HepG2 (cell line): ENCODE results near the gene SPAG6.

Source experiments
- ASH2L ChIP-seq: fragments of 300-600, 200-600 bp; sonication (generic); IDR thresholded peaks from 2 replicates; pipeline ENCODE4 v1.7.0; 2017; ENCODE audit warnings: low read depth, mild to moderate bottlenecking, moderate library complexity, mixed read lengths, low read length; ENCODE audit not compliant: insufficient read length
- GFI1 ChIP-seq: sonication (generic); formaldehyde crosslinking; IDR thresholded peaks from 2 replicates; pipeline ENCODE4 v1.5.0; 2020; ENCODE audit warnings: missing genetic modification reagents, mild to moderate bottlenecking, borderline replicate concordance
- MTF1 ChIP-seq: sonication (generic); formaldehyde crosslinking; IDR thresholded peaks from 2 replicates; pipeline ENCODE4 v1.5.0; 2020; ENCODE audit warnings: missing genetic modification reagents
- MXD4 ChIP-seq: IDR thresholded peaks from 2 replicates; pipeline ENCODE4 v1.6.1; 2016; ENCODE audit warnings: mild to moderate bottlenecking, missing biosample characterization, missing genetic modification reagents
- RBAK ChIP-seq: sonication (generic); formaldehyde crosslinking; IDR thresholded peaks from 2 replicates; pipeline ENCODE4 v1.5.1; 2020; ENCODE audit warnings: mild to moderate bottlenecking, missing genetic modification reagents
- SPEN ChIP-seq: sonication (generic); formaldehyde crosslinking; IDR thresholded peaks from 2 replicates; pipeline ENCODE4 v1.5.1; 2020; ENCODE audit warnings: low read depth, mild to moderate bottlenecking, missing genetic modification reagents
- ZNF263 ChIP-seq: sonication (generic); formaldehyde crosslinking; IDR thresholded peaks from 2 replicates; pipeline ENCODE4 v1.4.0; 2020; ENCODE audit warnings: missing genetic modification reagents
- ZNF766 ChIP-seq: sonication (generic); formaldehyde crosslinking; IDR thresholded peaks from 2 replicates; pipeline ENCODE4 v1.5.0; 2020; ENCODE audit warnings: missing genetic modification reagents, borderline replicate concordance
- ZNF777 ChIP-seq: sonication (generic); formaldehyde crosslinking; IDR thresholded peaks from 2 replicates; pipeline ENCODE4 v1.4.0; 2020; ENCODE audit warnings: missing genetic modification reagents

DNA sequence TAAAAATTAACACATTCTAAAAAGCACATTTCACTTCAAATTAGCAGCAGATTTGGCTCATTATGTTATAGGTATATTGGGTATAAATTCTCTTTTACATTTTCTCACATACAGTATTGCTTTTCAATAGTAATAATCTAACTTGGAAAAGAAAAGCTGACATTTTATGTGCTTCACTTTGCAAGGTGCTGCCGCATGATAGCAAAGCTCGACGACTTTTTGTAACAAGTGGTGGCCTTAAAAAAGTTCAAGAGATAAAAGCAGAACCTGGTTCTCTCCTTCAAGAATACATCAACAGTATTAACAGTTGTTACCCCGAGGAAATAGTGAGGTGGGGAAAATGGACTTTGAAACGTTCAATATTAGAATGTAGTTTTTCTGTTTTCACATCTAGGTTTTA is 65.5 kb downstream of the SPAG6 start:
- TF ChIP-seq ZNF777 (CRISPR knock-in tag), result no peak
- no peak for TF ChIP-seq ZNF766
- no peak for TF ChIP-seq ZNF263
- no peak for TF ChIP-seq MXD4 (CRISPR knock-in tag)
- no peak for TF ChIP-seq RBAK (CRISPR knock-in tag)
- TF ChIP-seq ASH2L, result no peak
- TF ChIP-seq MTF1 (CRISPR knock-in tag), result no peak
- TF ChIP-seq SPEN, result no peak
- TF ChIP-seq GFI1 (CRISPR knock-in tag), result no peak
